Ascending aorta (tissue), 2 donors: ENCODE results near the gene PSMD2. TPM values are rescaled to one million over a fixed set of nuclear protein-coding genes. Genes with fewer than 3 reads are reported as not detected.
A peak's percentile ranks its signal among the peaks of the same experiment; 100 is the strongest.

Experiments
- DNase-seq, 2 donors: peaks; one replicate each; pipeline ENCODE4 v3.0.0-alpha.2; 2019; ENCODE audit warnings: low spot score in 2 of 2
- H3K27ac ChIP-seq, 2 donors: fragments of 200-600 bp; sonication (generic); one replicate each; pipeline ENCODE4 v1.5.1; 2016 to 2017; ENCODE audit warnings: mild to moderate bottlenecking in 1 of 2
- H3K27me3 ChIP-seq: fragments of 200-600 bp; sonication (generic); one replicate; pipeline ENCODE4 v1.5.1; 2017
- H3K36me3 ChIP-seq, 2 donors: fragments of 200-600 bp; sonication (generic); one replicate each; pipeline ENCODE4 v1.5.1; 2016
- H3K4me1 ChIP-seq, 2 donors: fragments of 200-600 bp; sonication (generic); one replicate each; pipeline ENCODE4 v1.5.1; 2016 to 2017; ENCODE audit warnings: mild to moderate bottlenecking in 1 of 2
- H3K4me3 ChIP-seq, 2 donors: fragments of 200-600 bp; sonication (generic); one replicate each; pipeline ENCODE4 v1.5.1; 2016 to 2017; ENCODE audit warnings: mild to moderate bottlenecking in 1 of 2
- H3K9me3 ChIP-seq, 2 donors: fragments of 200-600 bp; sonication (generic); one replicate each; pipeline ENCODE4 v1.5.1; 2016
- intact Hi-C: fragments of 100-400 bp; cut with DNase I; formaldehyde crosslinking; loops from one replicate; pipeline ENCODE4 v1.15.1; 2023
- total RNA-seq: library from RNA; depleted of rRNA; stranded (reverse); fragments of >200 nt; gene quantifications from one replicate; pipeline ENCODE4 v1.1.0, GENCODE V29; 2016
- TF ChIP-seq, protein P1 (sequence below), 3 experiments: fragments of 200-600 bp in 2 of 3; fragments of 450-650 bp in 1 of 3; sonication (generic) in 2 of 3; IDR thresholded peaks; one replicate each; pipeline ENCODE4 v1.5.1; 2016 to 2019; ENCODE audit warnings: antibody characterized with exemption in 3 of 3, mild to moderate bottlenecking in 1 of 3, moderate library complexity in 1 of 3

PSMD2 gene
- 151 TPM for total RNA-seq

DNA sequence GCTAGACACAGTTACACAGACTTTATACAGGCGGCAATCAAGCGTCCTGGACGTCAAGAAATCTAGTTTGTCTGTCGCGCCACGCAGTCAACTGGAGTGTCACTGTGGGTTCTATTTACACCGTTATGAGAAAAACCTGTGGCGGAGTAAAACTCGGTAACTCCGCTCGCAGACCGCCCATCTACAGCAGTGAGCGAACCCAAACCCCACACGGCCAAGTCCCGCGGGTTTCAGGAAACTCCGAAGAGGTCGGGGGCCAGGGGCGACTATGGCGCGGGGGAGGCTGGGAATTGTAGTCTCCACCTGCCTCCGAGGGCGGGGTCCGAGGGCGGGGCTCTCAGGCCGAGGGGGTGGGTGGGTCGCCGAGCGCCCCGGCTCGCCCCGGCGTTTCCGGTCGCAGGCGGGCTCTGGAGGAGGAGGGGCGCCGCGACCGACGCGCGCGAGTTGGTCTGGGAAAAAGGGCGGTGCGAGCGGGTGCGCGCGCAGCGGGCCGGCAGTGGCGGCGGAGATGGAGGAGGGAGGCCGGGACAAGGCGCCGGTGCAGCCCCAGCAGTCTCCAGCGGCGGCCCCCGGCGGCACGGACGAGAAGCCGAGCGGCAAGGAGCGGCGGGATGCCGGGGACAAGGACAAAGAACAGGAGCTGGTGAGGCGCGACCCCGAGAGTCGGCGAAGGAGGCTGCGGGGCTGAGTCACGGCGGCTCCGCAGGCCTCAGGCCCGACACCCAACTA lies at the start of gene PSMD2:
Gene PSMD2, plus strand, starts transcription at position 483 of the 729 bp plus-strand sequence. Its CDS starts 26 bp downstream, at position 509.
- peaks cover 34 to 36% of the 10 kb centered on the region in 2 donors for H3K36me3 ChIP-seq
- no peaks in the 10 kb centered on the region for H3K27me3 ChIP-seq
- H3K4me1 ChIP-seq, result no peaks in the 10 kb centered on the region
- peak within 1 kb of the TSS; percentile 73 to 76 for H3K27ac ChIP-seq
- peak within 1 kb of the TSS; percentile 75 to 78 for H3K4me3 ChIP-seq
- peak; percentile 84 to 99 for DNase-seq
- H3K9me3 ChIP-seq, result no peaks in the 10 kb centered on the region
- intact Hi-C loops, result loop anchor here (1.0 to 5.0 kb wide), 9 partner anchors 15 to 412 kb away; partner anchors contain the start of genes ABCF3, AP2M1, CLCN2 and EEF1AKMT4
- TF ChIP-seq, protein P1, sequence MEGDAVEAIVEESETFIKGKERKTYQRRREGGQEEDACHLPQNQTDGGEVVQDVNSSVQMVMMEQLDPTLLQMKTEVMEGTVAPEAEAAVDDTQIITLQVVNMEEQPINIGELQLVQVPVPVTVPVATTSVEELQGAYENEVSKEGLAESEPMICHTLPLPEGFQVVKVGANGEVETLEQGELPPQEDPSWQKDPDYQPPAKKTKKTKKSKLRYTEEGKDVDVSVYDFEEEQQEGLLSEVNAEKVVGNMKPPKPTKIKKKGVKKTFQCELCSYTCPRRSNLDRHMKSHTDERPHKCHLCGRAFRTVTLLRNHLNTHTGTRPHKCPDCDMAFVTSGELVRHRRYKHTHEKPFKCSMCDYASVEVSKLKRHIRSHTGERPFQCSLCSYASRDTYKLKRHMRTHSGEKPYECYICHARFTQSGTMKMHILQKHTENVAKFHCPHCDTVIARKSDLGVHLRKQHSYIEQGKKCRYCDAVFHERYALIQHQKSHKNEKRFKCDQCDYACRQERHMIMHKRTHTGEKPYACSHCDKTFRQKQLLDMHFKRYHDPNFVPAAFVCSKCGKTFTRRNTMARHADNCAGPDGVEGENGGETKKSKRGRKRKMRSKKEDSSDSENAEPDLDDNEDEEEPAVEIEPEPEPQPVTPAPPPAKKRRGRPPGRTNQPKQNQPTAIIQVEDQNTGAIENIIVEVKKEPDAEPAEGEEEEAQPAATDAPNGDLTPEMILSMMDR (IDR thresholded peaks at IDR 0.05), result peak in 1 of 3 experiments; percentile 18

DNA sequence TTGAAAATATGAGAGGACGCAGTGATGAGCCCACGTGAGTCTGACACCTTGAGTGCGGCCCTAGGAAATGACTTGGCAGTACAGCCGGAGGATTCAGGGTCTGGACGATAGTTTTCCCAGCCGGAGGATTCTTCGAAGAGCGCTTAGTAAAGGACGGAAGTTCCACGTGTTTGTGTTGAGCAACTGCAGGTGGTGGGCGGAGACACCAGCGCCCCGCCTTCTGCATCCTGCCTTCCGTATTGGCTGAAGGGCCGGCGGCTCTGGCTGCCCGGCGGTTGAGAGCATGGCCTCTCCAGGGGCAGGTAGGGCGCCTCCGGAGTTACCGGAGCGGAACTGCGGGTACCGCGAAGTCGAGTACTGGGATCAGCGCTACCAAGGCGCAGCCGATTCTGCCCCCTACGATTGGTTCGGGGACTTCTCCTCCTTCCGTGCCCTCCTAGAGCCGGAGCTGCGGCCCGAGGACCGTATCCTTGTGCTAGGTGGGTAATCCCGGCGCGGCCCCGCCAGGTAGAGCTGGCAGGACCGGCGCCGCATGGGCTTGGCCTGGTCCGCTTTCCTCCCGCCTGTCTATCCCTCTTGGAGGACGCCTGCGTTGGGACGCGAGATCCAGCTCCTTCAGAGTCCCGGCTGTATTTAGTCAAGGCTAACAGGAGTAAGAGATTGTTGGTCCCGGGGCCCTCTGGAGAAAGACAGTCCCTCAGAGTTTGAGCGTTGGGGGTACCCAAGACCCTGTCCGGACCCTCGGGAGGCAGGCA lies 49.5 kb upstream of the PSMD2 start, which contains the start of gene EEF1AKMT4:
Gene EEF1AKMT4, plus strand, starts transcription at position 261 of the 755 bp plus-strand sequence. Its CDS starts 23 bp downstream, at position 284.
- Histone ChIP-seq H3K27me3 (no peaks in the 10 kb centered on the region), H3K36me3 (peaks cover 10 to 12% of the 10 kb centered on the region in 2 donors), H3K9me3 (no peaks in the 10 kb centered on the region), H3K27ac (peak within 1 kb of the TSS; percentile 58 to 64), H3K4me3 (peak within 1 kb of the TSS; percentile 70 to 86), H3K4me1 (peaks cover 0 to 14% of the 10 kb centered on the region in 2 donors)
- intact Hi-C loops, result loop anchor here (1.0 to 5.0 kb wide), 9 partner anchors 50 to 352 kb away; partner anchors contain the start of genes ABCC5, ABCF3, AP2M1 and DVL3
- DNase-seq, result peak; percentile 84 to 98
- TF ChIP-seq, protein P1 (IDR thresholded peaks at IDR 0.05), result peak; percentile 35 to 59 (median 56)

DNA sequence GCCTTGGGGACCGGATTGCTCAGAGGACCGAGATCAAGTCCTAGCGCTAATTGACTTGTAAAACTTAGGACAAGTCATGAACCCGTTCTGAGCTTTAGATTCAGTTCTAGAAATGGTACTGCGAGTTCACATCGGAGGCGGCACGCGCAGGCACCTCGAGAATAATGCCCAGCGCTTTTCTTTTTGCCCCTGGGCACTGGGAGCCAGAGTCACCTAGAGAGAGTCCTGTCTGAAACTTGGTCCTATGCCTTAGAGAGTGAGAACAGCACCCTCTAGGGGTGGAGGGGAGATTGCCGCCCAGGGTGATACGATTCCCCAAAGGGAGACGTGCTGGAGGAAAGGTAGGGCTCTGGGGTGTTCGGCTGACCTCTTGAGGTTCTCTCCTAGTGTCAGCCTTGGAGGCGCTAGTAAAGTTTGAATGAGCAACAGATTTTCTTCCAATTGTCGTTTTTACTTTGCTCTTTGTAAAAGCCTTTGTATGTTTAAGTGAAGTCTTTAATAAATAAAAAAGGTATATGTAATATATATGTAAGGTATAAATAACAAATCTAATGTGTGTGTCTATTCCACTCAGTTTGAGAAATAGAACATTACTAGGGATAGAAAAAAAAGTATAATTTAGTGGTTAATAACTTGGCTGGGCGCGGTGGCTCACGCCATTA lies 48.7 kb upstream of the PSMD2 start:
- Histone ChIP-seq H3K4me1 (peaks cover 0 to 14% of the 10 kb centered on the region in 2 donors), H3K27me3 (no peaks in the 10 kb centered on the region), H3K27ac (peak overlapping the region in 1 of 2 donors; percentile 45), H3K9me3 (no peaks in the 10 kb centered on the region), H3K36me3 (peaks cover 3 to 5% of the 10 kb centered on the region in 2 donors), H3K4me3 (peak overlapping the region; percentile 70 to 86)
- DNase-seq, result peak; percentile 55 to 94
- TF ChIP-seq, protein P1 (IDR thresholded peaks at IDR 0.05), result peak; percentile 78 to 90 (median 88)
- intact Hi-C loops, result loop anchor here (1.0 to 5.0 kb wide), 2 partner anchors 87 to 233 kb away; partner anchors contain the start of genes ABCC5 and FAM131A

DNA sequence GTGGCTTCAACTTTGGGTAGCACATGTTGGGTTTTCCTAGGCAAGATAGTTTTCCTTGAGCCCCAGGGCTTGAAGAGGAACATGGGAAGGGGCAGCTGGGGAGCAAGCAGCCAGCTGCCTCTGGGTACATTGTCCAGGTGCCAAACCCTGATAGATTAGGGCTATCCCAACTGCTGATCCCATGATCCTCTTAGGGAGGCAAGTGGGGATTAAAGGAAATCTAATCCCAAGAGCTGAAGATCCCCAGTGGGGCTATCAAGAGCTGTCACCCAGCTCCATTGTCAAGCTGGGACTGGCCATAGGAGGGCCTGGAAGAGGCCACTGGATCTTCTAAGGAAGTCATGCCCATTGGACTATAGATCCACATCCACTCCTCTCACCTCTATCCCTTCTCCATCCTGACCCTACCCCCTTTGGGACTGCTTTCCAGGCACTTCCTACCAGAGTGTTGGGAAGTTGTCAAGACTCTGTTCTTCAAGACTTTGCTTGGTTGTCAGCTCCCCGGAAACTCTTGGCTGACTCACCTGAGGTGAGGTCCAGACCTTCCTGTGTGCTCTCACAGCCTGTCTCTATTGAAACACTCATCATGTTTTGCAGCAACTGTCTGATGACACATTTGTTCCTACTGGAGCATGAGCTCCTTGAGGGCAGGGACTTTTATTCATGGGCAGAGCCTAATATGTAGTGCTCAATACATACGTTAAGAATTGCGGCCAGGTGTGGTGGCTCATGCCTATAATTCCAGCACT lies 43.6 kb upstream of the PSMD2 start:
- no peak for DNase-seq
- peaks cover 3 to 9% of the 10 kb centered on the region in 2 donors for H3K4me1 ChIP-seq
- H3K9me3 ChIP-seq, result no peaks in the 10 kb centered on the region
- H3K27ac ChIP-seq, result no peak overlapping the region
- no peaks in the 10 kb centered on the region for H3K36me3 ChIP-seq
- H3K4me3 ChIP-seq, result no peak overlapping the region
- intact Hi-C loops, result no loop called here
- TF ChIP-seq, protein P1 (IDR thresholded peaks at IDR 0.05), result no peak
- H3K27me3 ChIP-seq, result no peaks in the 10 kb centered on the region
